Bronchial epithelial cell (primary cell): ENCODE results near the gene GGTLC2. TPM values are rescaled to one million over a fixed set of nuclear protein-coding genes. Genes with fewer than 3 reads are reported as not detected.
"Not testable (repeated sequence)": the region's sequence is repeated elsewhere in the genome, so short reads cannot be mapped to it uniquely, and the experiment has no call there.

Experiments
- DNase-seq: peaks from one replicate; pipeline ENCODE4 v3.0.0-alpha.2; 2010; ENCODE audit warnings: low read depth
- FAIRE-seq: peaks from 2 replicates; lab custom pipeline; 2011; peaks lifted over from hg19 to GRCh38; lab: Jason Lieb, UNC
- H3K27me3 ChIP-seq: 2 replicates; pipeline ENCODE4 v1.5.1; 2011; ENCODE audit warnings: low read length; ENCODE audit not compliant: control insufficient read depth, insufficient read depth
- H3K36me3 ChIP-seq: 2 replicates; pipeline ENCODE4 v1.5.1; 2011; ENCODE audit warnings: low read length; ENCODE audit not compliant: control insufficient read depth, insufficient read depth
- H3K4me3 ChIP-seq: 2 replicates; pipeline ENCODE4 v1.5.1; 2011; ENCODE audit warnings: mild to moderate bottlenecking, low read depth, low read length, control low read depth
- total RNA-seq: library from RNA; depleted of rRNA; stranded (reverse); fragments of >200 nt; gene quantifications from 2 replicates; pipeline ENCODE4 v1.2.1, GENCODE V29; 2014
- TF ChIP-seq, protein P1 (sequence below): IDR thresholded peaks from 2 replicates; pipeline ENCODE4 v1.5.1; 2011; ENCODE audit warnings: mild to moderate bottlenecking, moderate library complexity, low read length, control low read depth, inconsistent platforms; ENCODE audit not compliant: insufficient read depth, severe bottlenecking

The GGTLC2 gene
- total RNA-seq, 1 donor from 2014 or later, result not detected

DNA sequence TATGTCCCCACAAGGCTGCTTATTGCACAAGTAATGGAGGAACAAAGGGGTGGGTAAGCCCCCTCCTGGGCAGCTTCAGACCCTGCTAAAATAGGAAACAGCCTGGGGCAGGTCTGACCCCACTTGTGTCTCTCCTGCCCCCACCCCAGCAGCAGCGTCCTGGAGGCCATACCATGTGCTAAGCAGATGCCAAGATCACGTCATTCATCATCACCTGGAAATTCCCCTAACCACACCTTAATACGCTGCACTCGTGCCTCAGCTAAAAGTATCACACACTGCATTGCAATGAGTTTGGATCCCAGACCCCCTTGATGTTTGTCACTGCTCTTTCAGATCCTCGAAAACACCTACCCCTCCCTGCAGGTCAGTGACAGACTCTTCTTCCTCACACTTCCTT is 27.8 kb upstream of the GGTLC2 start:
- DNase-seq, result peak; percentile 63

DNA sequence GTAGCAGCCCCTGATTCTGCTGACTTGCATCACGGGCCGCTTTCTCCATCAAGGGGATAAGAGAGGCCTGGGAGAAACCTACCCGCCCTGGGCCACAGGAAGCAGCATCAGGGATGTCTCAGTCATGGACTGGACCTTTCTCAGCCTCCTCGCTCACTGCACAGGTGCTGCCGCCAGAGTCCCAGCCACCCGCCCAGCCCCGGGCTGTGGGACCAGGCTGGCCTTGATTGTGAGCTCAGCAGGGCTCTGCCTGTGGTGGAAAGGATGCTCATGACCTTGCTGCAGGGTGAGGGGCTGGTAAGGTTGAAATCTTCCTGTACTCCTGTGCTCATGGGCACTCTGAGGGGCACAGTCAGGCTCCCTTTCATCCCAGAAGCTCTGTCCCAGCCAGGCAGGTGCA is 26.0 kb upstream of the GGTLC2 start:
- TF ChIP-seq, protein P1, sequence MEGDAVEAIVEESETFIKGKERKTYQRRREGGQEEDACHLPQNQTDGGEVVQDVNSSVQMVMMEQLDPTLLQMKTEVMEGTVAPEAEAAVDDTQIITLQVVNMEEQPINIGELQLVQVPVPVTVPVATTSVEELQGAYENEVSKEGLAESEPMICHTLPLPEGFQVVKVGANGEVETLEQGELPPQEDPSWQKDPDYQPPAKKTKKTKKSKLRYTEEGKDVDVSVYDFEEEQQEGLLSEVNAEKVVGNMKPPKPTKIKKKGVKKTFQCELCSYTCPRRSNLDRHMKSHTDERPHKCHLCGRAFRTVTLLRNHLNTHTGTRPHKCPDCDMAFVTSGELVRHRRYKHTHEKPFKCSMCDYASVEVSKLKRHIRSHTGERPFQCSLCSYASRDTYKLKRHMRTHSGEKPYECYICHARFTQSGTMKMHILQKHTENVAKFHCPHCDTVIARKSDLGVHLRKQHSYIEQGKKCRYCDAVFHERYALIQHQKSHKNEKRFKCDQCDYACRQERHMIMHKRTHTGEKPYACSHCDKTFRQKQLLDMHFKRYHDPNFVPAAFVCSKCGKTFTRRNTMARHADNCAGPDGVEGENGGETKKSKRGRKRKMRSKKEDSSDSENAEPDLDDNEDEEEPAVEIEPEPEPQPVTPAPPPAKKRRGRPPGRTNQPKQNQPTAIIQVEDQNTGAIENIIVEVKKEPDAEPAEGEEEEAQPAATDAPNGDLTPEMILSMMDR, result no peak
- DNase-seq, result no peak
- no peak for FAIRE-seq

More for the DNA sequence above, 27.8 kb upstream of the GGTLC2 start:
- no peaks in the 10 kb centered on the region for H3K27me3 ChIP-seq
- H3K4me3 ChIP-seq, result no peak overlapping the region
- TF ChIP-seq, protein P1, result no peak
- H3K36me3 ChIP-seq, result no peaks in the 10 kb centered on the region
- no peak for FAIRE-seq

DNA sequence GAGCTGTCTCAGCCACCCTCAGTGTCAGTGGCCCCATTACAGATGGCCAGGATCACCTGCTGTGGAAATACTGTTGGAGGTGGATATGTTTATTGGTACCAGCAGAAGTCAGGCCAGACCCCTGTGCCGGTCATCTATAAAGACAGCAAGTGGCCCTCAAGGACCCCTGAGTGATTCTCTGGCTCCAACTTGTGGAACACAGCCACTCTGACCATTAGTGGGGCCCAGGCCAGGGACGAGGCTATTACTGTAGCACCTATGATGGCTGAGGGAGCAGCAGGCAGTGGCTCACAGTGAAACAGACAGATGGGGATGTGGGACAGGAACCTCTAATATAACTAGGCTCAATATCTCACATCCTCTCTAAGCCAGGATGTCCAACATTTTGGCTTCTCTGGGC is 25.5 kb upstream of the GGTLC2 start:
- no peaks in the 10 kb centered on the region for H3K27me3 ChIP-seq
- DNase-seq (no peak), FAIRE-seq (no peak)

More for the DNA sequence above, 26.0 kb upstream of the GGTLC2 start:
- Histone ChIP-seq H3K27me3 (no peaks in the 10 kb centered on the region), H3K36me3 (no peaks in the 10 kb centered on the region), H3K4me3 (no peak overlapping the region)

DNA sequence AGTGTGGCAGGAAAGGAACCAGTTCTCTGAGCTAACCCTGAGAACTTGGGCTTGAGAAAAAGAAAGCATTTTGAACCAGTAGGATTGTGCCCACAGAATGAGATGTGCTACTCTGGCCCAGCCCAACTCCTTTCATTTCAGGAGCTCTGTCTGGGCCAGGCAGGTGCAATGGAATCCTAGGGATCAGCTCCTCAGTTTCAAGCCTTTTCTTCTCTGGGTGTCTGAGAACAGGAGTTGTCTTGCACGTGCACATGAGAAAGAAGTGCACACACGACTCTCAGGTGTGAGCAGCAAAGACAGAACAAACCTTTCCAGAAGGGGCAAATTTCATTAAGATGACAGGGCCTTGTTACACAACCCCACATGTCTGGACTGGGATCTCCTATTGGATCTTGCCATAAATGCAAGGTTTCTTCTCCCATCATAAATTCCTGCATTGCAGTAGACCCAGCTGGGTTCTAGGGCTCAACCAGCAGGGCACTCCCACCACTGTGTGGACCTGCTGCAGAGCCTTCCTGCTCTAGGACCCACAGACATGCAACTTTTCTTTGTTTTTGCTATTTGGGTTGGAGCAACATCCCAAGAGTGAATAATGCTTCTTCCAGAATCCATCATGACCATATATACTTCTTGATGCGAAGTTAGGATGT is 24.5 kb upstream of the GGTLC2 start:
- Histone ChIP-seq H3K27me3 (no peaks in the 10 kb centered on the region), H3K4me3 (no peak overlapping the region), H3K36me3 (no peaks in the 10 kb centered on the region)
- TF ChIP-seq, protein P1, result no peak
- DNase-seq, result peak; percentile 3
- FAIRE-seq, result no peak

More for the DNA sequence above, 25.5 kb upstream of the GGTLC2 start:
- H3K36me3 ChIP-seq, result no peaks in the 10 kb centered on the region
- TF ChIP-seq, protein P1, result no peak
- H3K4me3 ChIP-seq, result no peak overlapping the region

DNA sequence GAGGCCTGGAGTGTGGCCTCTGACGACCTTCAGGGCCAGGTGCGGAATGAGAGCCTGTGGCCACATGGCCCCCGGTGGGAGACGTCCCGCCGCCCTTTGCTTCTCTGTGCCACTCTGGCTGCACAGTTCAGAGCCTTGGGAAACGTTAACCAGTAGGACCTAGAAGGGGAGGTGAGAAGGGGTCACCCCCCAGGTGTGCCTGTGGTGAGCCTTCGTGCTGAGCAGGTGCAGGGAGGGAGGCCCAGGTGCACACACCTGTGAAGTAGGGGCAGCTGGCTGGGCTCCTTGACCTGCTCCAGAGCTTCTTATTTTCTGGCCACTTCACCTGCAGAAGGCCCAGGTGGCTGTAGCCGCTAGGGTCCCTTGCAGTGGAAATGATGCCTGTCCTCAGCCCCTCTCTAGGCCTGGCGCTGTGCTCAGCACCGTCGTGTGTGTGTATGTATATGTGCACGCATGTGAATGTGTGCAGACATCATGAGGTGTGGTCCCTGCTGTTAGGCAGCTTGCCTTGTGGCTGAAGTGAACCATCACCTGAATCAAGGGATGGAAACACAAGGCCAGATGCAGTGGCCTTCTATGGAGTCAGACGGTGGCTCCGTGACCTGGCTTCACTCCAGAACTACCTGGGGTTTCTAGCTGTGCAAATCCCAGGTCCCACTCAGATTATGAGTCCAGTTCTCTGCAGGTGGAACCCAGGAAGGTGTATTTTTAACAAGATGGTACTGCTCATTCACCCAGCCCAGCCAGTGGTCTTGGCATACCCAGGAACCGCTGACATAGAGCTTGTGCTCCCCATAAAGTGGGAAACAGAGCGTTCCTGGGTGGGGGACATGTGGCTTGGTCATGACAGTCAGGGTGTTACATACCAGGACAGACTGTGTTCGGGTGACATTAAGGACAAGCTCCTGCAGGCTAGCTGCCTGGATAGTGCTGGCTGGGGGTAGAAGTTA is 15.6 kb upstream of the GGTLC2 start:
- not testable (repeated sequence) for DNase-seq, H3K4me3 ChIP-seq, H3K36me3 ChIP-seq, H3K27me3 ChIP-seq
- FAIRE-seq, result peak; percentile 99

DNA sequence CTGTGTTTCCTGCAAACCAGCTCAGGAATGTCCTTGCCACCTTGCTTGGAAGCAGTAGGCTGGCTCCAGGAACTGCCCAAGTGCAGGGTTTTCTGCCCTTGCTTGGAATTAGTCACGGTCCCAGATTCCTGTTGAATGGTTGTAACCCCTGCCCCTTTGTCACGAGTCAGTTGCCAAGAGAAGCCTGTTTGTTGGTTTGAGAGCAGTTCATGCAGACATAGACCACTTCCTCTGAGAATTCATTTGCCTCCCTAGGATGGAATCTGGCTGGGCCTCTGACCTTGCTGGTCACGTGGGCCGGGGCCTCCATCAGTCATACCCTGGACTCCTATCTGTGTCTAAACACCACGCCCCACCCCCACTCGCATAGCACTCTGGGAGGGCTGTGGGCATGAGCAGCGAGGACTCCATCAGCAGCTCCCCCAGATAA is 13.2 kb upstream of the GGTLC2 start:
- not testable (repeated sequence) for H3K36me3 ChIP-seq, H3K4me3 ChIP-seq, FAIRE-seq, DNase-seq, H3K27me3 ChIP-seq

DNA sequence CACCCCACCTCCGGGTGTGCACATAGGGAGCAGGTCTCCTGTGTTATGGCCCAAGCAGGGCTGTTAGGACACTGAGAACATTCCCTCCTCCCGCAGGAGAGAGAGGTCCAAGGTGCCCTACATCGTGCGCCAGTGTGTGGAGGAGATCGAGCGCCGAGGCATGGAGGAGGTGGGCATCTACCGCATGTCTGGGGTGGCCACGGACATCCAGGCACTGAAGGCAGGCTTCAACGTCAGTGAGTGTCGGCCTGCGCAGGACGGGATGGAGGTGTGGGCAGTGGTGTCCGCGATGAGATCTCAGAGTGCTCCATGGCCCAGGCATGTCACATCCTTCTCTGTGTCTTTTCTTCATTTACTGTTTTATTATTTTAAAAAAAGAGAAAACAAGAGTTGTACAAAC is 12.2 kb upstream of the GGTLC2 start:
- not testable (repeated sequence) for H3K27me3 ChIP-seq, DNase-seq, FAIRE-seq, H3K36me3 ChIP-seq, H3K4me3 ChIP-seq

DNA sequence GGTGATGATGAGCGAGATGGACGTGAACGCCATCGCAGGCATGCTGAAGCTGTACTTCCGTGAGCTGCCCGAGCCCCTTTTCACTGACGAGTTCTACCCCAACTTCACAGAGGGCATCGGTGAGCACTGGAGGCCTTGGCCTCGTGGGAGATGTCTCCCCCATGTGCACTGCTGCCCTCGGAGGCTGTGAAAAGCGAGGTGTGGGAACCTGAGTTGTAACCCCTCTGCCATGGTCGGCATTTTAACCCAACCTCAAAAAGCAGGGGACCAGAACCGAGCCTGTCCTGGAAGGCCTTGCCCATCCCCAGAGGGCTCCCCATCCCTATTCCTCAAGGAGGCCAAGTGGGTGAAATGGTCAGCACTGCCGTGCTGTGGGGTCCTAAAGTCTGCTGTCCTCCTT is 10.9 kb upstream of the GGTLC2 start:
- DNase-seq, H3K4me3 ChIP-seq, H3K27me3 ChIP-seq, H3K36me3 ChIP-seq, FAIRE-seq: not testable (repeated sequence)
